GM12891 (cell line): ENCODE results near the gene FOXI1.
"Not testable (repeated sequence)": the region's sequence is repeated elsewhere in the genome, so short reads cannot be mapped to it uniquely, and the experiment has no call there.

Source experiments
- PAX5 ChIP-seq: IDR thresholded peaks from 2 replicates; pipeline ENCODE4 v1.6.1; 2011; ENCODE audit warnings: low read length, moderate library complexity, mild to moderate bottlenecking; ENCODE audit not compliant: insufficient read depth, severe bottlenecking
- POLR2A ChIP-seq: IDR thresholded peaks from 2 replicates; pipeline ENCODE4 v1.6.1; 2011; ENCODE audit warnings: low read depth, low read length, control low read depth
- POLR2AphosphoS5 ChIP-seq: IDR thresholded peaks from 2 replicates; pipeline ENCODE4 v1.6.1; 2011; ENCODE audit warnings: low read depth, low read length, control low read depth
- POU2F2 ChIP-seq: IDR thresholded peaks from 2 replicates; pipeline ENCODE4 v1.6.1; 2011; ENCODE audit warnings: low read depth, mild to moderate bottlenecking, control low read depth, low read length, moderate library complexity
- TAF1 ChIP-seq: IDR thresholded peaks from 2 replicates; pipeline ENCODE4 v1.6.1; 2011; ENCODE audit warnings: low read depth, low read length, control low read depth

- not testable (repeated sequence) for TF ChIP-seq POLR2AphosphoS5, POLR2A, PAX5, POU2F2, TAF1
Observed at GRCh38 chr5:170141196-170141595, 35.5 kb downstream of the FOXI1 start.
